ENCODE measurements around the gene ITPKC. TPM values are rescaled to one million over a fixed set of nuclear protein-coding genes. Genes with fewer than 3 reads are reported as not detected.

Gene ITPKC
- total RNA-seq, result 59.5 TPM

DNA sequence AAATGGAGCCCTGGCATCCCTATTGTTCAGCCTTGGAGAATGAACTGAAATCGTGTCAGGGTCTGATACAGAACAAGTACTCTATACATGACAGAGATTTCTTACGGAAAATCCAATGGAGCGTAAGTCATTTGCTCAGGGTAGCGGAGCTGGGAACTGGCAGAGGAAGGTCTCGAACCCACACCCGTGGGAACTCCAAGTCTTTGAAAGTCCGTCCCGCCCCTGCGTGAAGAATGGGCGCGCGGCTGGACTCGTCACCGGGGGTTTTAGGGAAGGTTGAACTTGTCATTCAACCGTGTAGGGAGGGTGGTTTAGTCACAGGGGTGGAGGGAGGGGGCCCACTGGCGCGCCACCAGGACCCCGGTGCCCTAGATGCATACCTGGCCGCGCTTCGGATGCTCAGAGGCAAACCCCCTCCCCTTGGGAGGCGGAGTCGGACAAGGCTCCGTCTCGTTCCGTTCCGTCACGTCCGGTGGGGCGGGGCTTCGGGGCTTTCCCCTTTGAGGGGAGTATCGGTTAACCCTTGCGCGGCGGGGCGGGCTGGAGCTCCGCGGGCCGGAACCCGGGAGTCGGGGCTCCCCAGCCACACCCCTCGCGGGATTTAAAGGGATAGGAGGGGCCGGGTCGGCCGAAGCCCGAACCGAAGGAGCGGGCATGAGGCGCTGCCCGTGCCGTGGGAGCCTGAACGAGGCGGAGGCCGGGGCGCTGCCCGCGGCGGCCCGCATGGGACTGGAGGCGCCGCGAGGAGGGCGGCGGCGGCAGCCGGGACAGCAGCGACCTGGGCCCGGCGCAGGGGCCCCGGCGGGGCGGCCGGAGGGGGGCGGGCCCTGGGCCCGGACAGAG is at the start of gene ITPKC, which contains the start of gene COQ8B:
ITPKC (plus strand) TSS at position 631 of the 843 bp plus-strand sequence; CDS start at position 655, 24 bp downstream.
COQ8B (minus strand) TSS at position 405 of the 843 bp plus-strand sequence. CDS start 2,254 bp downstream, outside the sequence.
- peak; percentile 76 for ATAC-seq

DNA sequence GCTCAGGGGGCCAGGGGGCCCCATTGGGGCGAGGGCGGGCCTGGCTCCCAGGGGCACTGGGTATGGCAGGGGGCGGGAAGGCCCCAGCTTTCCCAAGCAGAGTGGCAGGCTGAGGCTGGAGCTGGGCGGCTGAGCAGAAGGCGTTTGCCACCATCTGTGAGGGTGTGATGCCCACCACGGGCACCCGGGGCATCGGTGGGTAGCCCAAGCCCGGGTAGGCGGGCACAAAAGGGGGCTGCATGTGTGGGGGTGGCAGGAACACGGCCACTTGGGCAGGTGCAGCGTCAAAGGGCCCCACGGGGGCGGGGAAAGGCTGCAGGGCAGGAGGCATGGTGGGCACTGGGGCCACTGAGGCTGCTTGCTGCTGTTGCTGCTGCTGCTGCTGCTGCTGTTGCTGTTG is 49.3 kb upstream of the ITPKC start:
- ATAC-seq, result no peak

DNA sequence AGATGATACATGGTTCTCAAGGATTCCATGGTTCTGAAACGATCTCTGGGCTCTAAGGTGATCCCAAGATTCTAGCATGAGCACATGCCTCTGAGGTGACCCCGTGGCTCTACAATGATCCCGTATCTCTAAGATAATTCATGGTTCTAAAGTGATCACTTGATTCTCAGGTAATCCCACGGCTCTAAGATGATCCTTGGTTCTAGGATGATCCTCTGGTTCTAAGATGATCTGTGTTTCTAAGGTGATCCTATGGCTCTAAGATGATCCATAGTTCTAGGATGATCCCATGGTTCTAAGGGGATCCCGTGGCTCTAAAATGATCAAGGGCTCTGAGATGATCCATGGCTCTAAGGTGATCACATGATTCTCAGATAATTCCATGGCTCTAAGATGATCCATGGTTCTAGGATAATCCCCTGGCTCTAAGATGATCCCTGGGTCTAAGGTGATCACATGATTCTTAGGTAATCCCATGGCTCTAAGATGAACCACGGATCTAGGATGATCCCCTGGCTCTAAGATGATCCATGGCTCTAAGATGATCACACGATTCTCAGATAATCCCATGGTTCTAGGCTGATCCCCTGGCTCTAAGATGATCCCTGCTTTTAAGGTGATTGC is 47.8 kb upstream of the ITPKC start:
- ATAC-seq, result no peak

DNA sequence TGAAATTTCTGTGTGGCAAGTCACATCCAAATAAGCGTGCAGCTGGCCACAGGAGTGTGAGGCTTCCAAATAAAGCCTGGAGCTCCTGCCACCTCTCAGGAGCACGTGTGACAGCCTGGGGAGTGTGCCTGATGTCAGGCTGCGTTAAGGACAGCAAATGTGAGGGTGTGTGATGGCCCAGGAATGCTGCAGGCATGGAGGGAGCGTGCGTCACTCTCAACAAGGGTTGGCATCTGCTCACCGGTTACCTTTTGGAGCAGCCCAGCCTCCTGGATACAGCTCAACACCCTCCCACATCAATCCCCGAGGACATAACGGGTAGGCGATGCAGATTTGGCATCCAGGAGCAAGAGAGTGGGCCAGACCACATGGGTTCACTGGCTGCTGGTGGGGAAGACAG is 45.5 kb upstream of the ITPKC start:
- peak; percentile 21 for ATAC-seq

DNA sequence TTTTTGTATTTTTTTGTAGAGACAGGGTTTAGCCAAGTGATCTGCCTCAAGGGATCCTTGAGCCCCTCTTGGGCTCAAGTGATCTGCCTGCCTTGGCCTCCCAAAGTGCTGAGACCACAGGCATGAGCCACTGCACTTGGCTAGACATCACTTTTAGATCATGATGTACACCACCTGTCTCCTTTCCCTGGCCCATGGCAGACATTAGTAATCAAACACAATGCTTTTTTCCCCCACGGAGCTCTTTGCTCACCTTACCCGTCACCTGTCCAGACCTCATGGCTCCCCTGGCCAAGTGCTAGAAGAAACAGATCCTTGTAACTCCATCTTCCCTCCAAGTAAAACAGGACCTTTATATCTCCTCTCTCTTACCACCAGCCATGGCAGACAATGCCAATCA is 44.9 kb upstream of the ITPKC start:
- no peak for ATAC-seq

DNA sequence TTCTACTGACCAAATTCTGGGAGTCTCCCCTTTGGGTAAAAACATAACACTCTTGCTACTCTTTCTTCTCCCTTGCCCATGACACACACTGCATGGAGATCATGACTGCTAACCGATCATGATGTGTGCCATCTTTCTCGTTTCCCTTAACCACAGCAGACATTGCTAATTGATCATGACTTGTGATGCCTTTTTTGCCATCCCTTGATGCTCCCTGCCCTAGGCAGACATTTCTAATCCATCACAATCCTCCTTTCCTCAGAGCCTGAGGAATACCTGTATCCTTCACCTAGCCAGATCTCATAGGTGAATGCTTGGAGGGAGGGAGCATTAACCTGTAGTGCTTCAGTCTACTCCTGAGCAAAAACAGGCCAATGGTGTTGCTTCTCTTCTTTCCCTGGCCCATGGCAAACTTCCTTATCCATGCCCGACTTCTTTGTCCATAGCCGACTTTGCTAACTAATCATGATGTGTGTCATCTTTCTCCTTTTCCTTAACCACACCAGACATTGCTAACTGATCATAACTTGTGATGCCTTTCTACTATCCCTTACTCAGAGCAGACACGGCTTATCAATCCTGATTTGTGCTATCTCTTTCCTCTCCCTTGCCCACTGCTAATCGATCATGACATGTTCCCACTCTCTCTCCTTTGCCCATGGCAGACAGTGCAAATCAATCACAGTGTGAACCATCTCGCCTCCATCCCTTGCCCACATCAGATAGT is 44.2 kb upstream of the ITPKC start:
- ATAC-seq, result no peak

DNA sequence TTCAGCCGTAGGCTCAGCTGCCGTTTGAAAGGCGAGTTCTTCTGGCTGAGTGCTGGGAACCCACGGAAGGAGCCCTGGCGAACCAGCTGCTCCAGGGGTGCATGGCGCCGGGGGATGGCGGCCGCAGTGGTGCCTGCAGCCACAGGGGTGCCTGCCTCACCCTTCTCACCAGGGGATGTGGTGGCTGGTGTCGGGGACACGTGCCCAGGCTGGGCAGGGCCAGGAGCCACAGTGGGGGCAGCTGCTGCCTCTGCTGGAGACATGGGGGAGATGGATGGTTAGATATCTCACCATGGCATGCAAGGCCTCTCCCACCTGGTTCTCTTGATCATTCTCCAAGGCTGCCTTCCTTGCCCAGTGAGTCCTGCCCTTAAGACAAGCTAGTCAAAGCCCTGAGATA is 43.5 kb upstream of the ITPKC start:
- ATAC-seq, result no peak

DNA sequence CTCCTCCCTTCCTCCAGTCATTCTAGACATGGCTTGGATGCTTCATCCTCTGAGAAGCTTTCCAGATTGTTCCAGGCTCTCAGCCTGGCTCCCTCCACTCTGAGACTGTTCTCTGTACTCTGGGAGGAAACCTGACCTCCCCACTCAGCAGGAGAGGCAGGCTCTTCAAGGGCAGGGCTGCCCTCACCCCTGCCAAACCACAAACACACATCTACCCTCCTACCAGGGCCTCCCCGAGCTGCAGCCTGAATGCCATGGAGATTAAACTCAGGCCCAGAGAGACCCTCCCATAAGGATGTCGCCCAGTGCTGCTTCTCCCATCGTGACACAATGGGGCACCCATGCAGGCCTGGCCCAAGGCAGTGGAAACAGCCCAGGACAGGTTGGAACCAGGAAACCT is 42.6 kb upstream of the ITPKC start:
- ATAC-seq, result peak; percentile 60

DNA sequence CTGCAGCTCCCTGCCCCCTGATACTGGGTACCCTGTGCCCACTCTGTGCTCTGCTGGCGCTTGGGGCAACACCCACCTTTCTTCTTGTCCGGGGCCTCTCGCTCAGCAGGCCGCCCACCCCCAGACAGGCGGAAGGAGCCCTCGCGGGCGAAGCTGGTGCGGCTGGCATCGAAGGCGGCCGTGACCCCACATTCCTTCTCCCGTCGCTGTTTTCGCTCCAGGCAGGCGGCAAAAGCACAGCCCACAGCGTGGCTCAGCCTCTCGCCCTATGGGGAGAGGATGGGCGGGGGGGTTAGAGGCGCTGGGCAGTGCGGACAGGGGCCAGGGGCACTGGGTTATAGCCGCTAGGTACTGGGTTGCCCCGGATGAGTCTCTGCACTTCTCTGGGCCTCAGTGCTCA is 39.8 kb upstream of the ITPKC start:
- no peak for ATAC-seq

DNA sequence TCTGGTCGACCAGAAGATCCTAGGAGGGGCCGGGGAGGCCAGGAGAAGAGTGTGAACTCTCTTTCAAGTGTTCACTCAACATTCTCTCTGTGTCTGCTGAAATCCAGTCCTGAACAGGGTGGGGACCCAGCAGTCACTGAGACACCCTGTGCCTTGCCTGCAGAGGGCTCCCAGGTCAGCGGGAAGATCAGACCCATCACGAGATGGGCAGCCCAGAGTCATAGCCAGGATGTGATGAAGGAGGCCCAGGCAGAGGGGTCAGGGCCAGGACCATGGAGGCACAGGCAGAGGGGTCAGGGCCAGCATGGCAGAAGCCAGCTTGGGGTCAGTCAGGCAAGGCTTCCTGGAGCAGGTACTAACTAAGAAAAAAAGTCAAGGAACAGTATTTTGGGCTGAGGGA is 35.9 kb upstream of the ITPKC start:
- ATAC-seq, result no peak

DNA sequence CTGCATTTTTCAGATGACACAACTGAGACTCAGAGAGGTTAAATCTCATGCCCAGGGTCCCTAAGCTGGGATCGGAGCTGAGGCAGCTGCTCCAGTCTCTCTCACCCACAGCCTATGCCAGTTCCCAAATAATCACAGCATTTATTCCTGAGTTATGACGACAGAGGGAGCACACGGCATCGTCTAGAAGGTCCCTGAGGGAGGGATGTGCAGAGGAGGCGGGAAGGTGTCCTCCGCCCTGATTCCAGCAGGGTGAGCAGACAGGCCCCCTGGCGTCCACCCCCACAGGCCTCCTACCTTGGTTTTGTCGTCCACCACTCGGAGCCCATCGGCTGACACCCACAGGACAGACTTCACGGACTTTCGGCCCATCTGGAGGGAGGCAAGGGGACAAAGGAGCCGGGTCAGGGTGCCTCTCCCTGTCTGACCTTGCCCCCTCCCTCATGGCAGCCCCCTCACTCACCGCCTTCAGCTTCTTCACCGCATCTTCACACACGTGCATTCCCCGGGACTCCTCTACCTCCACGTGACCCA is 34.4 kb upstream of the ITPKC start:
- no peak for ATAC-seq

DNA sequence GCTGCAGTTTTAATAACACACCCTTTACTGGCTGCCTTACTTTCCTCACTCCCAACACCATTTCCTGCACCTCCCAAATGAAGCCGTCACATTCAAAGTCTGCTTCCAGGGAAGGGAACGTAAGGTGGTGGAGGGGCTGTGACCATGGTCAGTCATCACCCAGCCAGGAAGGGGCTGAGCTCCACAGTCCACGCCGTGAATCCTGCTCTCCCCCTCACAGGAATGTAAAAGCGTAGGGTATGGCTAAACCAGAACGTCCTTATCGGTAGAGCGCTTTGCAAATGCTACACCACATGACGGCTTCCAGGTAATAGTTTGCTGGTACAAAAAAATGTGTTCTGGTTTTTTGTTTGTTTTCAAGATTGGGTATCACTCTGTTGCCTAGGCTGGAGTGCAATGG is 33.5 kb upstream of the ITPKC start:
- no peak for ATAC-seq

DNA sequence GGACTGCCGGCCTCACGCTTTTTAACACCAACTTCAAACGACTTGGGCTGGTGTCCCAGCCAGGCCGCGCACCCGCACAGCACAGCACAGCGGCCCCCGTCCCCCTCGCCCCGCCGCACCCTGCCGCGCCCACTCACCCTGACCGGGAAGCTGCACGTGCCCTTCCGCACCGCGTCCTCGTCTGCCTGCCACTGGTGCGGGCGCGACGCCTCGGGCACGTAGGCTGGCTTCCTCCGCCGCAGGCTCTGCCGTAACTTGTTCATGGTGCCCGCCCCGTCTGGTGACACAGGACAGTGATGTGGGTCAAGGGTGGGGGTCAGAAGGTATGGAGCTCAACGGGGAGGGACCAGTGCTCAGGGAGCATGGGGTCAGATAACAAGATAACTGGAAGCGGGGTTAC is 32.6 kb upstream of the ITPKC start:
- ATAC-seq, result no peak

DNA sequence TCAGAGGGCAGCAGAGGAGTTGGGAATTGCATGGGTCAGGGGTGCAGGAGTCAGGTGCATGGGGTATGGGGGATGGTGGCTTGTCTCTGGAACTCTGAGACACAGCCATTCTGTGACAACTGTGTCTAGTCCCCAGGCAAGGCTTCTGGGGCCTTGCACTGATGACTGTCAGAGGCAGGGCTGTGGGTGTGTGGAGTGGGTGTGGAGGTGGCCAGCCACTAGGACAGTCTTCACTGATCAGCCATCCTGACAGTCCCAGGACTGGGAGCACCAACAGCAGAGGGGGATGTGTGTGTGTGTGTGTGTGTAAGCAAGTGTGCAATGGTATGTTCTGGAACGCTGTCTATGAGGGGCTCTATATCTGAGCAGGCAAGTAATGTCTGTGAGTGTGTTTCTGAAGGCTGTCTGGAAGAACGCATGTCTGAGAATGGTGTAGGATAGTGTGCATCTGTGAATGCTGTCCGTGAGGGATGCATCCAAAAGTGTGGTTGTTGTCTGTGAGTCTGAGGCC is 31.8 kb upstream of the ITPKC start:
- ATAC-seq, result peak; percentile 1

DNA sequence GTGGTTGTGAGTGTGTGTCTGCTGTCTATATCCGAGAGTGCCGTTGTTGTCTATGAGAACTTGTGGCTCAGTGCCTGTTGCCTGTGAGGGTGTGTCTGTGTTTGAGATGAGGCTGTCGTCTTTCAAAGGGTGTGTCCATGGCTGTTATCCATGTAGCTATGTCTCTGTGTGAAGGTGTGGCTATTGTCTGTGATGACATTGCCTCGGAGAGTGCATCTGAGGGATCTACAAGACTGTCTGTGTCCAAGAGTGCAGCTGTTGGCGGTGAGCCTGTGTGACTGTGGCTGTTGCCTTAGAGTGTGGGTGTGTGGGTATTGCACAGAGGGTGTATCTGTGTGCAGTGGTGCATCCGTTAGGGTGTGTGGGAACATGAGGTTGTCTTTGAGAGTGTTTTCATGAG is 31.3 kb upstream of the ITPKC start:
- peak; percentile 58 for ATAC-seq

DNA sequence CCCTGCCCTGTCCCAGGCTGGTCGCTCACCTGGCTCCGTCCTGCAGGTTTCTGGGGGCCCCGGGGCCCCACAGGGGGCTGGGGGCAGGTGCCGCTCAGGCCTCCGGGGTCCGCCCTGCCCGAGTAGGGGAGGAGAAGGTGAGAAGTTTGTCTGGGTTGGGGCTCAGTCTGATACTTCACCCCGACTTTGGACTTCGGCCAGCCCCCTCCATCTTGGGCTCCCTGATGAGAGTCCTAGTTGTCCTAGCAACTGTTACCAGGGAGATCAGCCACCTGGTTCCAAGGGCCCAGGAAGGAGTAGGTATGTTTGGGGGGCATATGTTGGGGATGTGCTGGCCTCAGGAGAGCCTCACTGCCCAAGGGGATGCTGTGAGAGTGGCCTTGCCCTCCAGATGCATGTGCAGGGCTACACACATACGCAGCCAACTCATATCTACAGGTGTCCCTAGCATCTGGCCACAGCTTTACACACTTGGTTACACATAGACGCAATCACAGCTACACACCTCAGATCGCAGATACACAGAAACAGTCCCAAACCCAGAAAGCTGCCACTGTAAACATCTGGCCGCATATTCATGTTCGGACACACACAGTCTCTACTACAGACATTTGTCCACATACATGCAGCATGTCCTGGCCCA is 29.9 kb upstream of the ITPKC start:
- no peak for ATAC-seq

DNA sequence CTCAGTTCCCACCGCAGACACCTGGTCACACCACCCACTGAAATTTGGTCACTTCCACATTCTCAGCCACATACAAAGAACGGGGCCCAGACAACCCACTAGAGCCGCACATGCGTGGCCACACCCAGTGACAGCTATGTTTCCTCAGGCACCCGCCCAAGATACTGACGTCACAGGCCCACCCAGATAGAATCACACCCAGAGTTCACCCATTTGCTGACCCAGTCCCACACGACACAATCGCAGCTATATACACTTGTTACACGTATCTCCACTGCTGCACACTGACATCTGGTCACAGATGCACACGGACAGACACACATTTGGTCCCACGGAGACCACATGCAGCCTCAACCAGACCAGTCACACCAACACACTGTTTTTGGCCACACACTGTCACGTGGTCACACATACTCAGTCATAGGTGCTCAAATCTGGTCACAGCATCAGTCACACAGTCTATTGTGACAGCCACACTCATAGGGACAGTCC is 29.3 kb upstream of the ITPKC start:
- peak; percentile 26 for ATAC-seq

DNA sequence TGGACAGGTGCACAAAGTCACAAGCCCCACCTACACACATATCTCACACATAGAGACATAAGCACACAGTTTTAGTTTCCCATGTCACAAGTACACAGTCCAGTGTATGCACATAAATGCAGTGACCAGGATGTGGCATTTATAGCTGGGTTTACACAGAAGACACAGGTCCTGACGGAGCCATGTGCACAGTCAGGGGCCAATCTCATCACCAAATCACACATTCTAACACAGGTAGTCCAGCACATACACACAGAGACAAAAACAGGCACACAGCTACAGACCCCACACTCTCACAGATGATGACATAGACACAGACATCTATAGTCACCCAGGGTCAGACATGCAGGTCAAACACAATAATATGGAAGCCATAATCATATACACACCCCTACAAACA is 28.6 kb upstream of the ITPKC start:
- ATAC-seq, result no peak

DNA sequence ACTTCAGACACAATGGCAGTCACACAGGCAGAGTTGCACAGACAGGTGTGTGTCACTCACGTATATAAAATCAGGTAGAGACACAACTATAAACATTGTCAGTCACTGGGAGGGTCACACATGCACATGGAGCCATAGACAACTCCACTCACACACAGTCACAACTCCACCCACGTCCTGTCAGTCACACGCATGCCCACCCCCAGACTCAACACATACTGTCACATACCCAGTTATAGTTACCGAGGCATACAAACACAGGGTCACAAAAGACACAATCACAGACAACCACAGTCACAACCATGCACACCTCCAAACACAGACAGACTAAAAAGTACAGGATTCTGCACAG is 27.9 kb upstream of the ITPKC start:
- no peak for ATAC-seq

DNA sequence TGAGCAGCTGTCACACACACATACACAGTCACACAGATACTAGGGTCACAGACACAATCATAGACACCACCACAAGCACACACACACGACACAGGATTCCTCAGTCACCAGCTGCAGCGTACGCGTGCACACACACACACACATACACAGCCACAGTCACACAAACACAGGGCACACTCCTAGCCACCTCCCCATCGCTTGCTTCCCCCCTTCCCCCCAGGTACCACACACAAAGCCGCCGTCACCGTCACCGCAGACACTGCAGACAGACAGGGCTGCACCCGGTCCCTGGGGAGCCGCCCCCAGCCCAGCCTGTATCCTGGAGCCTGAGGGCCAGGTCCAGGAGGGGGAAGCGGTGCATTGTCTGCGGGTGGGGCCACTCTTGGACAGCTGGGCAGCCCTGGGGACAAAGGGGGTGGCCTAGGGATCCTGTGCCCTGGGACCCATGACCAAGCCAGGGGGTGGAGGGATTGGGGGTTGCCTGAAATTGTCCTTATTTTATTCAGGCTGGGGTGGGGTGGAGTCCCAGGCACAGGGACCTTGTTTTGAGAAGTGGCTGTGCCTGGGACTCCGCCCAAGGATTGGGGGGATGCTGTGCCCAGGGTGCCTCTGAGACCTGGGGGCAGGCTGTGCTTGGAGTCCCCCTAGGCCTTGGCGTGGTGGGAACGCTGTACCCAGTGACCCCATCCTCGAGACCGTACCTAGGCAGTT is 27.4 kb upstream of the ITPKC start:
- peak; percentile 24 for ATAC-seq

DNA sequence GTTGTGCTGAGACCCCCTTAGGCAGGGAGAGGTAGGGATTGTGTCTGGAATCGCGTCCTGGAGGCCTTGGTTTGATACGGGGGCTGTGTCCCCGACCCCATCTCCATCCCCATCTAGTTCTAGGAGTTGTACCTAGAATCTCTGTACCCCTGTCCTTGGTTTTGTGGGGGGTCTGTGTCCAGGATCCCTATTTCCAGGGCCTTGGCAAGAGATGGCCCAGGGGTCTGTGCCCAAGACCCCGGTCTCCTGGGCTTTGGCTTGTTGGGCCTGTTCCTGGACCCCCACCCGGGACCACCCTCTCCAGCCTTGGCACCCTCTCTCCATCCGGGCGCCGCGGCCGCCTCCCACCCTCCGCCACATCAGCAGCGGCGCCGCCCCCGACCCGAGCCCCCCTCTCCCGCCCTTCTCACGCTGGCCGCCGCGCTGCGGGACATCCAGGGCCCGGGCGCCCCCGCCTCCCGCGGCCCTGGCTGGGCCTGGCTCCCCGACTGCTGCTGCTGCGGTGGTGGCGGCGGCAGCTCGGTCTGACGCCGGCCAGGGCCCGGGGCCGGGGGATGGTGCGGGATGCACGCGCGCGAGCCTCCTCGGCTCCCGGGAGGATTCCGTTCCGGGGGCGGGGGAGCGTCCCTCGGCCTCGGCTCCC is 26.7 kb upstream of the ITPKC start, which contains the start of gene NUMBL:
NUMBL (minus strand) TSS at position 602 of the 643 bp plus-strand sequence; CDS start at position 434, 168 bp downstream.
- no peak for ATAC-seq

Measured in esophagus mucosa (tissue), 1 donor.